AML-193 (cell line): Measurements from ENCODE around the gene CNTN5.

Experiments
- DNase-seq, 2 experiments: peaks; one replicate each; lab custom pipeline; 2025; lab: John Stamatoyannopoulos, UW

The CNTN5 gene

DNA sequence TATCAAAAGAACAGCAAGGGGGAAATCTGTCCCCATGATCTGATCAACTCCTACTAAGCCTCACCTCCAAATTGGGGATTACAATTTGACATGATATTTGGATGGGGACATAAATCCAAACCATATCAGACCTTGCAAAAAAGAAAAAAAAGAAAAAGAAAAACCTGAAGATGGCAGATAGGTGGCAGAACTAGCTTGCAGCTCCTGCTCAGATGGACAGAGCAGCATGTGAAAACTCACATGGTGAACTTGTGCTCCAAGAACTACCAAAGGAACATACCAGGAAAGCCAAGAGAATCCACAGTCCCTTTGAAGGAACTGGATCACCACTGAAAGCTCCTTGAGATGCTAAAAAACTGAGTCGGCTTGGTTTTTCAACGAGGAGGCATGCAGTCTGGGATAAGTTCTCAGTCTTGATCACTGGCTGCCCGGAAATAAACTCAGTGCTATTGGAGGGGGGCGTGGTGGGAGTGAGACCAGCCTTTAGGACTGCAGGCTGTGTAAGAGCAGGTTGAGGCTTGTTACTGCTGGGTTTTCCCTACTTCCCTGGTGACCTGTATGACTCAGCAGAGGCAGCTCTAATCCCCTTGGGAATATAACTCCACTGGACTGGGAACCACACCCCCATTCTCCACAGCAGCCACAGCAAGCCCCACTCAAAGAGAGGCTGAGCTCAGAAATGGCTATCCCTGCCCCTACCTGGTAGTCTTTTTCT, 1308.0 kb downstream of the CNTN5 start:
- DNase-seq, result no peak

GRCh38 chr11:100329352-100329751, 1308.6 kb downstream of the CNTN5 start:
- no peak for DNase-seq

DNA sequence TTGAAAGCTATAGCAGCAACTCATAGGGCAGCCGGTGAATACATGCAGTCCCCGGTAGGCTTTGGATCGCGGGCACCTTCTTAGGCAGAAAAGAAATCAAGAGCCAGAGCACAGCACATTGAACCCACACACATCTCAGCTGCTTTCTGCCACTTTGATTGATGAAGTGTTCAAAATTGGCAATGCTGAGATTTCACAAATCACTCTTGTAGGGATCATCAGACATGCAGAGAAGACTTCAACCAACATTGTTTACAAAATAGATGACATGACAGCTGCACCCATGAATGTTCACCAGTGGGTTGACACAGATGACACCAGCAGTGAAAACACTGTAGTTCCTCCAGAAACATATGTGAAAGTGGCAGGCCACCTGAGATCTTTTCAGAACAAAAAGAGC, 1316.1 kb downstream of the CNTN5 start:
- DNase-seq, result no peak

DNA sequence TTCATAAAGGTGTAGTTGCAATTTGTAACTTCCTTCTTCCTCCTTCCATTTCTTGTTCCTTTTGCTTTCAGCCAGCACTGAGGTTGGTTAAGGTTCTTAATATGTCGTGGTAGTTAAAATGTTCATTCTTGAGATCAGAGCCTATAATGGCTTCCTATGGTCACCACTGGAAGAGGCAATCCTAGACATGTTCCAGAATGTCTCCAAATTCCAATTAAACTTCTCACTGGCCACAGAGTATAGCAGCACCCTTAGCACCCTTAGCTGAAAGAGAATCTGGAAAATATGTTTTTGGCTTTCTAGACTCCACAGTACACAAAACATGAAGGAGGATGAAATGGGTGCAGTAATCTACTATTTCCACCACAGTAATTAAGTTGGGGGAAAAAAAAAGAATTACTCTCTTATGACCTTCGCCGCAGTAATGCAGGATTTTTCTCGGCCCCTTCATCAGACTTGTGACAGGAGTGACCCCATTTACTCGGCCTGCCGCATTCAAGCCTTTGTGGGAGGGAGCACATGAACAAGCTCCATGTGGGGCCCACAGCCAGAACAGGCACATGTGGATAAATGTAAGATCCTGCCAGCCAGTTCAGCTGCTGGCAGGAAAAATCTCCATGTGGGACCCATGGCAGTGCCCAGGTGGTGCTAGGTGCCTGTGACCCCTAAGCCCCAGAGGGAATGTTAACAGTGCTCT, 1317.5 kb downstream of the CNTN5 start:
- DNase-seq, result no peak

DNA sequence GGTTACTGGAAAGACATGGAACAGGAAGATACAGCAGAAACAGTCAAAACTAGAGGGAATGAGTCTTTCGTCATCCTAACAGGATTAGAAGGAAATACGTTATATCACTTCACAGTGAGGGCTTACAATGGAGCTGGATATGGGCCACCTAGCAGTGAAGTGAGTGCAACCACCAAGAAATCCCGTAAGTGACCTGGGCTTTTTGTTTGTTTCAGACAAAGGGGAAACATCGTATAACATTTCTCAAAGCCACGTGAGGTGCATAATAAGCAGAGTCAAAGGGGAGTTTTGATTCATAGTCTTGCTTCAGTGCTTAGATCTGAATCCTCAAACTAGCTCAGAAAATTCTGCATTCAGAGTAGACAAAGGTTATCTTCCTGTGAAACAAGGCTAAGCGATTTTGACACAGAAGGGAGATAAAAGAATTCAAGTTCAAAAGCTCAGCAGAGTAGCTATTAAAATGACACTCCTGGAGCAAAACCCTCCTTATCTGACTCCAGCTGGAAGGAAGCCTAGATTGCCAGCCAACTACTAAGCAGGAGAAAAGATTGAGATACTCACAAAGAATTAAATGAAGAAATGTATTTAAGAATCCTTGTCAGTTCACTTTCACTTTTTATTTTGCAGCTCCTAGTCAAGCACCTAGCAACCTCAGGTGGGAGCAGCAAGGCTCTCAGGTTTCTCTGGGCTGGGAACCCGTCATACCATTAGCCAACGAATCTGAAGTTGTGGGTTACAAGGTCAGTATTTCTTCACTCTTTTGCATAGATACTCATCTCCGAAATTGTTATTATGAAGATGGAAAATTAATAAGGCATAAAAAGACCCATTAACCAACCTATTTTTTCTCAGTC, 1319.9 kb downstream of the CNTN5 start:
- no peak for DNase-seq

GRCh38 chr11:100353083-100353482, 1332.3 kb downstream of the CNTN5 start:
- DNase-seq, result no peak

DNA sequence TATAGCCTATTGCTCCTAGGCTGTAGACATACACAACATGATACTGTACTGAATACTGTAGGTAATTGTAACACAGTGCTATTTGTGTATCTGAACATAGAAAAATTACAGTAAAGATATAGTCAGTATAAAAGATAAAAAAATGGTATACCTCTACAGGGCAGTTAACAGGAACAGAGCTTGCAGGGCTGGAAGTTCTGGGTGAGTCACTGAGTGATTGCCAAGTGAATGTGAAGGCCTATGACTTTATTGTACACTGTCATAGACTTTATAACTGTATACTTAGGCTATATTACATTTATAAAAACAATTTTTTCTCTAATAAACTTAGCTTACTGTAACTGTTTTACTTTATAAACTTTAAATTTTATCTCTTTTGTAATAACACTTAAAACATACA, 1334.0 kb downstream of the CNTN5 start:
- DNase-seq, result no peak

DNA sequence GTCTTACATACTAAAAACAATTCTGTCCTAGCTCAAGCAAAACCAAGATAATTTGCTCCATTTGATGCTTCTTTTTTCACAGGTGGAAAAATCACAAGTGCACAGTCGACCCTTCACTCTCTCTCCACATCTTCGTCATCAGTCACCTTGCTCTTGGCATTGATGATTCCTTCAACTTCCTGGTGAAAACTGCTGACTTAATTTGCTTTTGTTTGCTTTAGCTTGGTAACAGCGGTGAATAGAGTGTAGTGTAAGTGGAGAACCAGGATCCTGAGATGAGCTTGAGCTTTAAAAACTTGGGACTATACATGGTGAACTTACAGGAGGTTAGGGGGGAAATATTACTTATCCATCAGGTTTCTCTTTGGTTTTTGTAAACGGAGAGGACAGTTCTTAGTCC, 1335.3 kb downstream of the CNTN5 start:
- DNase-seq, result no peak

DNA sequence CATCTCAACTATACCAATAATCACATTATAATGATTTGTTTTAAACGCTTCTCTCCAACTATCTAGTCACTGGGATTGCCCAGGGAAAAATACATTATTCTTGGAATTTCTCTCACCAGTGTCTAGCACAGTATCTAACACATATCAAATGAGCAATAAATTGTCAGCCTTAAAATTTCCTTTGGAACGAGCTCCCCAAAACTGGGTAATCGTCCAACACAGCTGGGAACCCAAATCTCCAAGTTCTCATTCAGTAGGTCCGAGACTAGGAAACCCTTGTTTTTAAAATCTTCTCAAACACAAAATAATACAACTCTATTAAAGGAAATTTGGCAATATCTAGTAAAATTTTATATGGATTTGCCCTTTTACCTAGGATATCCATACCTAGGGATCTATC, 1338.5 kb downstream of the CNTN5 start:
- DNase-seq, result no peak

- no peak for DNase-seq
Observed at GRCh38 chr11:100367892-100368291, 1347.1 kb downstream of the CNTN5 start.

DNA sequence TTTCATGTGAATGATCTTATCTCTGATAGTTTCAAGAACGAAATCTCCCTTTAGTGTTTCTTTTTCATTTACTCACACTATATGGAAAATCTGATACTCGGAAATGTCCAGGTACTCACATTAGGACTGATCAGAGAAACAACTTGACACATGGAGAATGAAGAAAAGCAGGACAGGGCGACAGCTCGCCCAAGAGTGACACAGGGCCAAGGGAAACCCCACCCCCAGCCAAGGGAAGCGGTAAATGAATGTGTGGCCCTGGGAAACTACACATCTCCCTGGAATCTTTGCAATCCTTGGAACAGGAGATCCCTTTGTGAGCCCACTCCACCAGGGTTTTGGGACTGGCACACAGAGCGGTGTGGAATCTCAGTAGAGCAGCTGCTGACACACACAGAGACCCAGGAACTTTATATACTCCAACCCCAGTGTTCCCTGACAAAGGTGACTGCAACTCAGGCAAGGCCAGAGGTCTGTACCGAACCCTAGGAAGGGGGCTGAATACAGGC, 1362.7 kb downstream of the CNTN5 start:
- DNase-seq, result no peak

DNA sequence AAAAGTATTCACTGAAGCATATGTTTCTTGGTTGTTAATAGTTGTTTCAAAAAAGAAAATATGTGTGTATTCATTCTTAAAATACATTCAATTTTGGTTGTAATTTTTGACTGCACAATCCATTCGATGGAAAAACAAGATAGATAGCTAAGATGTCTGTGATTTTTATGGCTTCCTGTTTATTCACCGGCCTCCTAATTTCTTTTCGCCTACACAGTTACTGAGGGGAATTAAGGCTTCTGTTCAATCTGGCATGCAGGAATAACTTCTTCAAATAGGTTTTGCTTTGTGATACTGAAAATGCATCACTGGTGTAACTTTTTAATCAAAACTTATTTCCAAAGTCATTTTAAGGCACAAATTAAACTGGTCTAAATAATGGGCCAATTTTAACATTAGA, 1375.5 kb downstream of the CNTN5 start:
- DNase-seq, result no peak

- no peak for DNase-seq
Observed at GRCh38 chr11:100397401-100397800, 1376.7 kb downstream of the CNTN5 start.

- DNase-seq, result no peak
Observed at GRCh38 chr11:100403816-100404215, 1383.1 kb downstream of the CNTN5 start.

GRCh38 chr11:100404907-100405306, 1384.2 kb downstream of the CNTN5 start:
- DNase-seq, result no peak
